ENCODE data around the gene FLYWCH1. TPM values are rescaled to one million over a fixed set of nuclear protein-coding genes. Genes with fewer than 3 reads are reported as not detected.

FLYWCH1 gene
- total and polyA plus RNA-seq, 10 of the 15 experiments (the other 5 are each of a cell fraction or from before 2014, with no cell fraction given) = 0.47 to 33.8 (median 11.2) TPM

GRCh38 chr16:2980227-2981176 is 68.8 kb downstream of the FLYWCH1 start, which contains the start of gene PKMYT1 (continued):
- TF ChIP-seq BCLAF1 (IDR thresholded peaks at IDR 0.05) (no peak), MYC (IDR thresholded peaks at IDR 0.05; ENCODE audit: insufficient read depth, insufficient read length, insufficient replicate concordance, low read length, severe bottlenecking) (no peak), SMARCA5 (IDR thresholded peaks at IDR 0.05) (0 out of 2 replicates have a peak, but pooled peaks have one; percentile 41), PAX8 (IDR thresholded peaks at IDR 0.05) (no peak), MEF2B (IDR thresholded peaks at IDR 0.05; ENCODE audit: partially characterized antibody, poor library complexity, severe bottlenecking) (peak; percentile 29), ZNF274 (IDR thresholded peaks at IDR 0.05; ENCODE audit: insufficient read depth, insufficient read length) (no peak), POU2F2 (IDR thresholded peaks at IDR 0.05; ENCODE audit: borderline replicate concordance, low read depth, low read length) (peak; percentile 52; the same call in 1 of the 3 replicates), PKNOX1 (IDR thresholded peaks at IDR 0.05) (no peak), EP300 (IDR thresholded peaks at IDR 0.05; ENCODE audit: borderline replicate concordance in 1 of 2, control insufficient read depth in 1 of 2, low read depth in 2 of 2, low read length in 2 of 2) (no peak), ZNF687 (IDR thresholded peaks at IDR 0.05) (peak; percentile 79), ASH2L (IDR thresholded peaks at IDR 0.05; ENCODE audit: borderline replicate concordance, low read depth) (no peak), NRF1 (conservative IDR thresholded peaks at IDR 0.05; ENCODE audit: low read depth, low read length) (peak; percentile 85), ELK1 (IDR thresholded peaks at IDR 0.05; ENCODE audit: low read depth, low read length) (no peak), TARDBP (IDR thresholded peaks at IDR 0.05; ENCODE audit: borderline replicate concordance) (no peak), RELB (IDR thresholded peaks at IDR 0.05; ENCODE audit: low read depth) (peak; percentile 70), ESRRA (IDR thresholded peaks at IDR 0.05; ENCODE audit: low read length) (no peak), STAT1 (conservative IDR thresholded peaks at IDR 0.05) (peak; percentile 86; the same call in 1 of the 2 replicates)
